Activated CD4-positive, alpha-beta T cell treated with anti-CD3 and anti-CD28 coated beads, Interleukin-10, Interleukin-2, amounts not matched to agents 100 ng/mL and 50 ng/mL, durations not matched to agents 16 hours and 8 hours (primary cell): ENCODE results near the gene KHDC1.
"Not testable (repeated sequence)": the region's sequence is repeated elsewhere in the genome, so short reads cannot be mapped to it uniquely, and the experiment has no call there.

ENCODE experiments used
- DNase-seq: peaks from one replicate; pipeline ENCODE4 v3.0.0-alpha.2; 2020

The KHDC1 gene

DNA sequence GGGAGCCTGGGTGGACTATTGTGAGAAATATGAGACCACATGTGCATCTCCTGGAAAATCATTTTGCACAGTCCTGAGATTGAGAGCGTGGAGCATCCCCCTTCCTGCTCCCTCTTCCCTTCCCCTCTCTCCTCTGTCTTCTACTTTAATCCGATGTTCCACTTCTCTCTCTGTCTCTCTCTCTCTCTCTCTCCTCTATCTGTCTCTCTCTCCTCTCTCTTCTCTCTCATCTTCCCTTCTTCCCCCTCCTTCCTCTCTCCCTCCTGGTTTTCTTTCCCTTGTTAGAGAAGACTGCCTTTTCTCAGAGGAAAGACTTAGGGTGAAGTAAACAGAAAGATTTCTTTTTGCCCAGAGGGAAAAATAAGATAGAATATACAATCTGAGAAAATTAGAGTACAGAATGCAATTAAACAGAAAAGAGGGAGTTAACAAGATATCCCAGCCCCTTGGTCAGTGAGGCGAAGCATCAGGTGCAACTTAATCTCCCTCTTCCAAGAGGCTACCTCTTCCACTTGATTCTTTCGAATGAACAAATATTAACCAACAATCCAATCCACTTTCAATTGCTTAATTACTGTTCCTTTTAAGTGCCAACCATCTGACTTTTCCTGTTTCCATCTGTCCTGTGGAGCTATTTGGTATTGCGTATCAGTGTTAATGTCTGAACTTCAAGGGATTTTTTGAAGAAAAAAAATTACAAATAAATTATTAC is 14.6 kb downstream of the KHDC1 start:
- no peak for DNase-seq

DNA sequence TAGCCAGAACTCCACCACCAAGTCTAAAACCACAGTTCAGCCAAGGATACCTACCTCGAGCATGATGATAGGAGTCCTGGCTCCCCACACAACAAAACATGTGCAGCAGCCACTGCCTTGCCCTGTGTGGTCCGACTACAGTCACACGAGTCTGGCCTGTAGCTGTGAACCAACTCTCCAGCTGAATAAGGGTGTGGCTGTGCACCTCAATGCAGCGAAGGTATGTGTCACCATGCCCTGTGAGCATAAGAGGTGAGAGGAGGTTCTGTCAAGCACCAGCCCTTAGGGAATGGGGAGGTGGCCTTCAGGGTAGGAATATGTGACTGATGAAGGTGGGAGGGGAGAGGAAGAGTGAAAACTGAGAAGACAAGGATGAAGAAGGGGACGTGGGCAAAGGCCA is 21.0 kb downstream of the KHDC1 start:
- DNase-seq = no peak

DNA sequence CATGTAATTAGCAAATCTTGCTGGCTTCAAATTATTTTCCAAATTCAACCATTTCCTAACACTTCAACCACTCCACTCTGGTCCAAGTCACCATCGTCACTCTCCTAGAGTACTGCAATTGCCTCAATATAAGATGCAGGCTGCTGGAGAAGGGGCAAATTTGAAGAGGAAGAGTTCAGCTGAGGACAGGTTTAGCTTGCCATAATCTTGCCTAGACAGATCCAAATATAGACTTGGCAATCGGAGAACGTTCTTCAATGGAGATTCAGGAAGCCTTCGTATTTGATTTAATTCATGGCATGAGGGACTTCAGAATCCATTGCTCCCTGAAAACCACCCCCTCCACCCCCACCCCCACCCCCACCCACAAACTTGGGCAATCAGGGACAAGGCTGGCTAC is 22.3 kb downstream of the KHDC1 start:
- no peak for DNase-seq

DNA sequence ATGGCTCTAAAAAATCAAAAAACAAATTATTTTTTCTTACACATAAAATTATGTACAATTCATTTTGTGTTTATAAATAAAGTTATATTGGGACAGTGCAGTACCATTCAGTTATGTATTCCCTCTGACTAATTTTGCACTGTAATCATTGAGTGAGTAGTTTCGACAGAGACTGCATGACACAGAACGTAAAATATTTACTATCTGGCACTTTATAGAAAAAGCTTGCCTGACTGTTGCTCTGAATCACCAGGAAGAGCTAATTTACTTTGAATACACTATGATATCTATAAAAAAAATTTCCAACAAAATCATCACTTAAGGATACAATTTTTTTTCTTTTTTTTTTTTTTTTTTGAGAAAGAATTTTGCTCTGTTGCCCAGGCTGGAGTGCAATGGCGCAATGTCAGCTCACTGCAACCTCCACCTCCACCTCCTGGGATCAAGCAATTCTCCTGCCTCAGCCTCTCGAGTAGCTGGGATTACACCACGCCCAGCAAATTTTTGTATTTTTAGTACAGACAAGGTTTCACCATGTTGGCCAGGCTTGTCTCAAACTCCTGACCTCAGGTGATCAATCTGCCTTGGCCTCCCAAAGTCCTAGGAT is 26.7 kb downstream of the KHDC1 start:
- no peak for DNase-seq

DNA sequence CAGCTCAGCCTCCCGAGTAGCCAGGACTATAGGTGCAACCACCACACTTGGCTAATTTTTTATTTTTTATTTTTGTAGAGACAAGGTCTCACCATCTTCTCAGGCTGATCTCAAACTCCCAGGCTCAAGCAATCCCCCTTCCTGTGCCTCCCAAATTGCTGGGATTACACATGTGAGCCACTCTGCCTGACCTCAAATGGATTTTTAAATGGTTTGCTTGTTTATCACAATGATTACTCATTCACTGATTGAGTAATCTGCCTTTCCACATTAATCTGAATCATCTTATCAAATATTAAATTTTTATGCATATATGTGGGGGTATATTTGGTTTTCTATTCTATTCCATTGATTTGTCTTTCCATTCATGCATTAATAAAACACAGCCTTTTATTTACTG is 28.3 kb downstream of the KHDC1 start:
- no peak for DNase-seq

DNA sequence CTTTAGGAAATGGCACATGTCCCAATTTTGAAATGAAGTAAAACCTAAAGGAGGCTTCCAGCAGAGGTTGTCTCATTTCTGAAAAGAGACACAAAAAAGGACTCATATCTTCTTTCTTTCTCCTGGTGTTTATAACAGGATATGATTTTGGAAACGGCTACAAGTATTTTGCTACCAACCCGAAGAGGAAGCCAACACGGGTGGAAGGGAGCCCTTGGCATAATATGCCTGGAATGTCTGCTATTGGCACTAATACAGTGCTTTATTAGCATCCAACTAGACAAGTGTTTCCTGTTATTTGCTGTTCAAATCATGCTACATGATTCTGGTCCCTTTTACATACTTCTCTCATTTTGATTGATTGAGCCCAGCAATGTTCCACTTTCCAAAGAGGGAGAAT is 29.0 kb downstream of the KHDC1 start:
- not testable (repeated sequence) for DNase-seq

DNA sequence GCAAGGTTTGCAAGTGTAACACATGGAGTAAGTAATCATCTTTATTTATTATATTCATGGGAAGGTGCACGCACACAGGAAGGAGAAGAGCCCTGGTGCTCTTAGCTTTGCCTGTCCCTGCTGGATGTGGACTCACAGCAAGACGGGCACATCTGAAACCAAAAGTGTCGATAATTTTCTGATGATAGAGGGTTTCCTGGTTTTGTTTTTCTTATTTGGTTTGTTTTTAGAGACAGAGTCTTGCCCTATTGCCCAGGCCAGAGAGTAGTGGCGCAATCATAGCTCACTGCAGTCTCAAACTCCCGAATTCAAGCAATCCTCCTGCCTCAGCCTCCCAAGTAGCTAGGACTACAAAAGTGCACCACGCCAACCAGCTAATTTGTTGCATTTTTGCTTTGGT is 29.9 kb downstream of the KHDC1 start:
- DNase-seq = no peak

DNA sequence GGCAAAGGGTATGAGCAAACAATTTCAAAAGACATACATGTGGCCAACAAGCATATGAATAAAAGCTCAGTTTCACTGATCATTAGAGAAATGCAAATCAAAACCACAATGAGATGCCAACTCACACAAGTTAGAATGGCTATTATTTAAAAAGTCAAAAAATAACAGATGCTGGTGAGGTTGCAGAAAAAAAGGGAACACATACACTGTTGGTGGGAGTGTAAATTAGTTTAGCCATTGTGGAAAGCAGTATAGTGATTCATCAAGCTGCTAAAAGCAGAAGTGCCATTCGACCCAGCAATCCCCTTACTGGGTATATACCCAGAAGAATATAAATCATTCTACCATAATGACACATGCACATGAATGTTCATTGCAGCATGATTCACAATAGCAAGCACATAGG is 31.0 kb downstream of the KHDC1 start:
- DNase-seq = no peak

DNA sequence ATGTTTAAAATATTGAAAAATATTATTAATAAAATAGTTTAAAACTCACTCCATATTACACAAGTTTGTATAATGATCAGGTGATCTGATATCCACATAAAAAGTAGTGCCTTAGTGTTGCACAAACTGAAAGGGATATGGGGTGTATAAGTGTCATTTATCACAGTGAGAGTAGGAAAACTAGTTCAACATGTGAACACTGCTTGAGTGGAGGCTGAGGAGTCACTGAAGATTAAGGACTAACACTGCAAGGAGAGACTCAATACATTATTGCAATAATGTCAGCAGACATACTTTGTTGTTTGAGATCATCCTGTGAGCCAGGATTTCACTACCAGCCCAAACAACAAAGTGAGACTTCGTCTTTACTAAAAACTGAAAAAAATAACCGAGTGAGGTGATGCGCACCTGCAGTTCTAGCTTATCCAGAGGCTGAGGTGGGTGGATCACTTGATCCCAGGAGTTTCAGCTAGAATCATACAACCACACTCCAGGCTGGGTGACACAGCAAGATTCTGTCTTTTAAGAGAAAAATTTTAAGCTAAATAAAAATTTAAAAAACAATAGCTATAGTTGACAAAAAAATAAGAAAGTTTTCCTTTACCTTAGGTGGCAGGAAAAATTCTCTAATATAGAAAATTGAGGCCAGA is 35.3 kb downstream of the KHDC1 start:
- DNase-seq = no peak

DNA sequence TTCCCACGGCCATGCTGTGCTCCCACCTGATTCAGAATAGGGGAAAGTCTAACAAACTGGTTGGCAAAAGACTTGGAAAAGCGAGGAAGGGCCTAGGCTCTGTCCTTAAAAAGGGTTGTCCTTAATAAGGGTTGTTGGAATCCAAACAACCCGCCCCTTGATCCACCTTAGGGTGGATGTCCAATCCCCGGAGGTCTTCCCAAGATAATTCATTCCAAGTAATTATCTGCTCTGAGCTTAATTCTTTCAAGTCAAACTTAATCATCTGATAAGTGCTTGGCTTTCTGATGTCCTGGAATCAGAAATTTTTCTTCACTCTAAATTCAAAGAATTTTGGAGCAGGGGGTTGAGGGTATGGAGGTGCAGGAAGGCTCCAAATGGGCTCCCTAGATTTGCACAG is 37.6 kb downstream of the KHDC1 start, which contains the start of gene KHDC1L:
Gene KHDC1L (minus strand): TSS at position 101 of the 400 bp plus-strand sequence. CDS start 88 bp downstream, at position 13.
- no peak for DNase-seq

DNA sequence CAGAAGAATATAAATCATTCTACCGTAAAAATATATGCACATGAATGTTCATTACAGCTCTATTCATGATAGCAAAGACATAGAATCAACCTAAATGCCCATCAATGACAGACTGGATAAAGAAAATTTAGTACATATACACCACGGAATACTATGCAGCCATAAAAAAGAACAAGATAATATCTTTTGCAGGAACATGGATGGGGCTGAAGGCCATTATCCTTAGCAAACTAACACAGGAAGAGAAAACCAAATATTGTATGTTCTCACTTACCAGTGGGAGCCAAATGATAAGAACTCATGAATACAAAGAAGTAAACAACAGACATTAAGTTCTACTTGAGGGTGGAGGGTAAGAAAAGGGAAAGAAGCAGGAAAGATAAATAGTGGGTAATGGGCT is 46.1 kb downstream of the KHDC1 start:
- DNase-seq = no peak

DNA sequence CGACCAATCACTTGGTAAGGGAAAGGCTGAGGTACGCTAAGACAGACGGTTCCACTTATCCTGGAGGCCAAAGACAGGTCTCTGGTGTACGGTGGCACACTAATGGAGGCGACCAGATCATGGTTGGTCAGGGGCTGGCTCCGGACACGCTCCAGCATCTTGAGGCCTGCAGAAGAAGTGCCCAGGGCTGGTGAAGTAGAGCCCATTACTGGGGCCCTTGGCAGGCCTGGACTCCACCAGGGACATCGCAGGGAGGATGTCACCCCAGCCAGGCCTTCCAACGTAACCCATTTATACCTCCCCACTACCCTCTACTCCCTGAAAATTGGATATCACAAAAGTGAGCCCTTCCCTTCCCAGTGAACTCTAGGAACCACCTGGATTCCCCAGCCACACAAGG is 53.9 kb downstream of the KHDC1 start:
- DNase-seq = no peak

DNA sequence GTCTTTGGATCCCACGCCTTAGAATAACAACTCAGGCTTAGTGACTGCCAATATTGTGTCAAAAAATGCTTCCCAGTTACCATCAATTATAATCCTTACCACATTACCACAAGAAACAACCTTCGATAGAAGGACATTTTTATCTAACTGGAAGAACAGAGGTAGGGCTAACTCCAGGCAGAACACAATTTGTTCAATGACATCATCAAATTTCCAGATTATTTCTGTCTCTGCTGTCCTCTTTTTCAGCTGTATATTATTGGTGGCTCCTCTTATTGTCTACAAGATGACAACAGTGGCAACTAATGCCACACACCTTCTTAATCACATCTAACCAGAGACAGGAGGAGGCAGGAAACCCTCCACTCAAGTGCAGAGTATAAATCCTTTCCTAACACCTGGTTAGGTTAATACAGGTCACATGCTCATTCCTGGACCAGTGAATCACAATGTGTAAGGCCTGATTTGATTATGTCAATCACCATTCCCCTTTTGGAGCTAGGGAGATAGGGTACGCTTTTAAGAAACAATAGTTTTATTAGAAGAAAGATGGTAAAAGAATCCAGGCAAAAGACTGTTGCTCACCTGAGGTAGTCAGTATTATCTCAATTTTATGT is 55.7 kb downstream of the KHDC1 start:
- DNase-seq = no peak

DNA sequence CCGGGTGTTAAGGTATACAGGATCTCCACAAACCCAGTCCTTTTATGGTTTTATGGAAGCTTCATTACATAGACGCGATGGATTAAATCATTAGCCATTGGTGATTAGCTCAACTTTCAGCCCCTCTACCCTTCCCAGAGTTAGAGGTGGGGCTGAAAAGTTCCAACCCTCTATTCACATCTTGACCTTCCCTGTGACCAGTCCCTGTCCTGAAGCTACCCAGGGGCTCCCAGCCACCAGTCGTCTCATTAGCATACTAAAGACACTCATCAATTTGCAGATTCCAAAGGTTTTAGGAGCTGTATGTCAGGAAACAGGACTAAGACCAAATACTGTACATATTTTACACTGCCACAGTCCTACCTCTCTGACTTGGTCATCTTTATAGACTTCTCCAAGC is 58.7 kb downstream of the KHDC1 start:
- no peak for DNase-seq

DNA sequence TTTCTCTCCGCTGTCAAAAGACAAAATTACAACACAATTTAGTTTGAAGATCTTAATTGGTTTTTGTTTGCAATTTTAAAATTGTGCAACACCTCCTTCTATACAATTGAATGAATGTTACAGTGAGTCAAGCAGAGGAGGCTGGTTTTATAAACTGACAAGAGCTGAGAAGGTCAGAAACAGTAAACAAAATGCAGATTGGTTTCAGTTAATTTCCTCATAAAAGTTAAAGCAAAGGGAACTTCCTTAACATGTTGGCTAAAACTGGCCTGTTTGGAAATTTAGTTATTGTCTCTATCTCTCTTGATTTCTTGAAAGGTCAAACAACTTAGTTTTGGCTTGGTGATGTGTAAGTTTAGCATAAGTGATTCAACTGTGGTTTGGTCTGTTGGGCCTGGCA is 59.9 kb downstream of the KHDC1 start:
- DNase-seq = no peak

DNA sequence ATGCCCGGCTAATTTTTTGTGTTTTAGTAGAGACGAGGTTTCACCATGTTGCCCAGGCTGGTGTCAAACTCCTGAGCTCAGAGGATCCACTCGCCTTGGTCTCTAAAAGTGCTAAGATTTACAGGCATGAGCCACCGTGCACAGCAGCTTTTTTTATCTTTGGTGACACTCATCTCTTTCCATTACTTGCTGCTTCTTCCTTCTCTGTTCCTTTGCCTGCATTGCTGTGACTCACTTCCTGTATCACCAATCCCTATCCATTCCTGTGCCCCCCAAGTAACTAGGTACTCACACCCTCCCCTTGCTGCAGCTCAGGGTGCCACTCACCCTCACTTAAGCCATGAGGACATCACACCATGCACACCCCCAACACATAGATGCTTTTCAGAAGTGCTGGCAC is 62.3 kb downstream of the KHDC1 start:
- no peak for DNase-seq

DNA sequence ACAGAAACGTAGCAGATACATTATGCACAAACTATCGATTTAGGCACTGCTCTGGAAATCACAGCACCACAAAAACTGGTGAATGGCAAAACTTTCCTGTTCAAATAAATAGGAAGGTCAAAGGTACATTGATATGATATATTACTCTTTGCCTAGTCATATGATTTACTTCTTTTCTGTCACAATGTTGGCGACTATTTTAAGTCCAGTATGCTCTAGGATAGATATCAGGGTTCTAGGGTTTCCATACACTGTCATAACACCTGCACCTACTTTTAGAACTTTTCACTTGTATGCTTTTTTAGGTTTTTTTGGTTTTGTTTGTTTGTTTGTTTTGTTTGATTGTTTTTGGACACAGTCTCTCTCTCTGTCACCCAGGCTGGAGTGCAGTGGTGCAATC is 62.7 kb downstream of the KHDC1 start:
- no peak for DNase-seq

DNA sequence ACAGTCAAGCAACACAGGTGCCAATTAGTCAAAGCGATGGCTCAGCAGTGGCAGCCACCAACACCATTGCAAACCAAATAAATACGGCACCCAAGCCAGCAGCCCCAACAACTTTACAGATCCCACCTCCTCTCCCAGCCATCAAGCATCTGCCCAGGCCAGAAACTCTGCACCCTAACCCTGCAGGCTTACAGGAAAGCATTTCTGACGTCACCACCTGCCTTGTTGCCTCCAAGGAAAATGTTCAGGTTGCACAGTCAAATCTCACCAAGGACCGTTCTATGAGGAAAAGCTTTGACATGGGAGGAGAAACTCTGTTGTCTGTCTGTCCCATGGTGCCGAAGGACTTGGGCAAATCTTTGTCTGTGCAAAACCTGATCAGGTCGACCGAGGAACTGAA is 68.3 kb downstream of the KHDC1 start:
- DNase-seq = no peak

DNA sequence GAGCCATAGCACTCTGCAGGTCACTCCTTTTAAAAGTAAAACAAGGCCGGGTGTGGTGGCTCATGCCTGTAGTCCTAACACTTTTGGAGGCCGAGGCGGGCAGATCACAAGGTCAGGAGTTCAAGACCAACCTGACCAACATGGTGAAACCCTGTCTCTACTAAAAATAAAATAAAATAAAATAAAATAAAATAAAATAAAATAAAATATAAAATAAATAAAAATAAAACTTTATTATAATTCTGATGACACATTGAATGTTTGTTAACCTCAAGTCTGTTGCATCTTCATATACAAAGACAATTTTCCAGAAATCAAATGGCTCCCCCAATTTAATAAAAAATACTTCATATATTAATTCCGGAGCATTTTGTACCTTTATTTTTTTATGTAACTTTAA is 69.7 kb downstream of the KHDC1 start:
- DNase-seq = not testable (repeated sequence)
